Neuronal stem cell (in vitro differentiated cells): ENCODE data around the gene SLC22A16. TPM values are rescaled to one million over a fixed set of nuclear protein-coding genes. Genes with fewer than 3 reads are reported as not detected.

Experiments
- DNase-seq: peaks from one replicate; pipeline ENCODE4 v3.0.0-alpha.2; 2013; ENCODE audit warnings: low spot score
- H2AFZ ChIP-seq: one replicate; pipeline ENCODE4 v1.6.1; 2013; ENCODE audit warnings: mild to moderate bottlenecking, low read length, inconsistent platforms
- H2AK5ac ChIP-seq: 2 replicates; pipeline ENCODE4 v1.6.1; 2013; ENCODE audit warnings: low read depth, mild to moderate bottlenecking, inconsistent platforms, low read length, moderate library complexity, mixed read lengths
- H2BK120ac ChIP-seq: 2 replicates; pipeline ENCODE4 v1.6.1; 2013; ENCODE audit warnings: low read depth, mild to moderate bottlenecking, inconsistent platforms, low read length, moderate library complexity, mixed read lengths
- H2BK12ac ChIP-seq: one replicate; pipeline ENCODE4 v1.6.1; 2013; ENCODE audit warnings: low read length, inconsistent platforms
- H2BK15ac ChIP-seq: 2 replicates; pipeline ENCODE4 v1.6.1; 2013; ENCODE audit warnings: mild to moderate bottlenecking, low read length, inconsistent platforms, mixed read lengths
- H2BK5ac ChIP-seq: one replicate; pipeline ENCODE4 v1.6.1; 2013; ENCODE audit warnings: inconsistent platforms, mild to moderate bottlenecking, low read length, moderate library complexity
- H3K14ac ChIP-seq: one replicate; pipeline ENCODE4 v1.6.1; 2013; ENCODE audit warnings: low read length, inconsistent platforms
- H3K18ac ChIP-seq: 2 replicates; pipeline ENCODE4 v1.6.1; 2013; ENCODE audit warnings: low read length, inconsistent platforms
- H3K23ac ChIP-seq: 2 replicates; pipeline ENCODE4 v1.6.1; 2013; ENCODE audit warnings: low read depth, mild to moderate bottlenecking, mixed read lengths, low read length, inconsistent platforms; ENCODE audit not compliant: poor library complexity
- H3K27ac ChIP-seq: replicated peaks from 3 replicates; pipeline ENCODE4 v1.5.1; 2013; ENCODE audit warnings: low read length, inconsistent platforms
- H3K27me3 ChIP-seq, 3 experiments: 2 replicates each; pipeline ENCODE4 v1.6.1; 2013; ENCODE audit warnings: low read length in 3 of 3, mild to moderate bottlenecking in 2 of 3, inconsistent platforms in 1 of 3, low read depth in 1 of 3, mixed read lengths in 1 of 3, moderate library complexity in 1 of 3; ENCODE audit not compliant: control insufficient read depth in 3 of 3, insufficient read depth in 3 of 3
- H3K36me3 ChIP-seq, 2 donors: replicated peaks in 1 of 2; 2 replicates each; pipeline ENCODE4 v1.6.1; 2013; ENCODE audit warnings: low read length in 2 of 2; ENCODE audit not compliant: control insufficient read depth in 2 of 2, insufficient read depth in 2 of 2
- H3K4ac ChIP-seq: 2 replicates; pipeline ENCODE4 v1.6.1; 2013; ENCODE audit warnings: inconsistent platforms, mild to moderate bottlenecking, low read length, moderate library complexity
- H3K4me1 ChIP-seq, 2 donors: 1 replicate in 1 of 2; 2 replicates in 1 of 2; pipeline ENCODE4 v1.6.1; 2013; ENCODE audit warnings: low read length in 2 of 2, low read depth in 1 of 2; ENCODE audit not compliant: control insufficient read depth in 2 of 2, insufficient read depth in 1 of 2
- H3K4me2 ChIP-seq: one replicate; pipeline ENCODE4 v1.6.1; 2013; ENCODE audit warnings: mild to moderate bottlenecking, low read length, inconsistent platforms; ENCODE audit not compliant: insufficient read depth, poor library complexity, severe bottlenecking
- H3K4me3 ChIP-seq, 2 donors: 2 replicates each; pipeline ENCODE4 v1.5.1; 2013; ENCODE audit warnings: low read length in 2 of 2, mild to moderate bottlenecking in 2 of 2, inconsistent platforms in 1 of 2, moderate library complexity in 1 of 2
- H3K79me1 ChIP-seq: one replicate; pipeline ENCODE4 v1.6.1; 2013; ENCODE audit warnings: low read depth, mild to moderate bottlenecking, inconsistent platforms, low read length, moderate library complexity
- H3K9ac ChIP-seq: one replicate; pipeline ENCODE4 v1.6.1; 2013; ENCODE audit warnings: mild to moderate bottlenecking, low read depth, low read length, inconsistent platforms; ENCODE audit not compliant: poor library complexity
- H3K9me3 ChIP-seq, 2 donors: replicated peaks in 1 of 2; 2 replicates each; pipeline versions ENCODE3 to v1.6.1; 2013; ENCODE audit warnings: low read length in 2 of 2, mild to moderate bottlenecking in 2 of 2, inconsistent platforms in 1 of 2, low read depth in 1 of 2, mixed read lengths in 1 of 2, moderate library complexity in 1 of 2; ENCODE audit not compliant: control insufficient read depth in 2 of 2, insufficient read depth in 1 of 2
- H4K8ac ChIP-seq: one replicate; pipeline ENCODE4 v1.6.1; 2013; ENCODE audit warnings: low read depth, mild to moderate bottlenecking, inconsistent platforms, low read length, moderate library complexity
- H4K91ac ChIP-seq: one replicate; pipeline ENCODE4 v1.6.1; 2013; ENCODE audit warnings: low read length, low read depth, mild to moderate bottlenecking, inconsistent platforms; ENCODE audit not compliant: poor library complexity
- WGBS, 2 donors: extraction: QIAGEN DNeasy Blood & Tissue Kit; methylation state at CpG; one replicate each; pipeline ENCODE4 v1.1.7; 2013; ENCODE audit warnings: missing lambda C conversion rate in 2 of 2, mixed read lengths in 1 of 2; ENCODE audit not compliant: insufficient read length in 2 of 2, insufficient replicate concordance in 1 of 2; ENCODE audit errors: extremely low coverage in 2 of 2; 5-methylcytosine and 5-hydroxymethylcytosine counted together
- polyA plus RNA-seq, 2 experiments: library from polyadenylated mRNA; stranded (reverse); fragments of 200-250 nt; gene quantifications; one replicate each; pipeline ENCODE4 v1.2.3, GENCODE V29; 2013

Gene SLC22A16, protein sequence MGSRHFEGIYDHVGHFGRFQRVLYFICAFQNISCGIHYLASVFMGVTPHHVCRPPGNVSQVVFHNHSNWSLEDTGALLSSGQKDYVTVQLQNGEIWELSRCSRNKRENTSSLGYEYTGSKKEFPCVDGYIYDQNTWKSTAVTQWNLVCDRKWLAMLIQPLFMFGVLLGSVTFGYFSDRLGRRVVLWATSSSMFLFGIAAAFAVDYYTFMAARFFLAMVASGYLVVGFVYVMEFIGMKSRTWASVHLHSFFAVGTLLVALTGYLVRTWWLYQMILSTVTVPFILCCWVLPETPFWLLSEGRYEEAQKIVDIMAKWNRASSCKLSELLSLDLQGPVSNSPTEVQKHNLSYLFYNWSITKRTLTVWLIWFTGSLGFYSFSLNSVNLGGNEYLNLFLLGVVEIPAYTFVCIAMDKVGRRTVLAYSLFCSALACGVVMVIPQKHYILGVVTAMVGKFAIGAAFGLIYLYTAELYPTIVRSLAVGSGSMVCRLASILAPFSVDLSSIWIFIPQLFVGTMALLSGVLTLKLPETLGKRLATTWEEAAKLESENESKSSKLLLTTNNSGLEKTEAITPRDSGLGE
- polyA plus RNA-seq (2013, experiment 1 of 2) = not detected
- polyA plus RNA-seq (2013, experiment 2 of 2) = not detected

DNA sequence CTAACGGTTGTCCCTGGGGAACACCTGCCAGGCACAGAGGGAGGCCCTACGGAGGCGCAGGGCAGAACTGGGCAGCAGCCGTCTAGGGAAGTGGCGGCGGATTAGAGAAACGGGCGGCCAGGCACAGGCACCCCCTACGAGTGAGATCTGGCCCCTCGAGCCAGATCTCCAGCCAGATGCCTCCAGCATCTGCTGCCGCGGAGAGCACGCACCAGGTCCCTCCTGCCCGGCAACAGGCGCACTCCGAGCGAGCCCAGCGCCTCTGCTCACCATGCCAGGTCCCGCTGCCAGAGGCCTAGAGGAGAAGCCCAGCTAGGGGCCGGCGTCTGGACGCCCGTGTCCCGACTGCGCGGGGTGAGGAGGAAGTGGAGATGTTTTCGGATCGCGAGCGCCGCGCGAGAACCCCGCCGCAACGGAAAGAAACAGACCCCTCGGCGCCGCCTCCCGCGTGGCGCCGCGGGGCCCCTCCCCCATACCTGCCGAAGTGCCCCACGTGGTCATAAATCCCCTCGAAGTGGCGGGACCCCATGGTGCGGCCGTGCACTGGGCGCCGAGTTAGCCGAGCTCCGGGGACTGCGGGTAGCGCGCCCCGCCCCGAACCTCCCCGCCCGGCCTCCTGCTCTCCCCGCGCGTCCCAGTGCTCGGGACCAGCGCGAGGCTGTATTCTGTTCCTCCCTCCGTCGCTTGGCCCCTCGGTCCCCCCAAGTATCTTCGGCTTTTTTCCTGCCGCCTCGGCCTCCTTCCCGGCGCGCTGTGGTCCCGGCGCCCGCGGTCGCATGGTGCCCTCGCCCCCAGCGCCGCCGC, at the start of gene SLC22A16:
Gene SLC22A16, minus strand, starts transcription at position 568 of the 804 bp plus-strand sequence. Its CDS starts 39 bp downstream, at position 529.
- H3K79me1 ChIP-seq = no peaks in the 10 kb centered on the region
- no peak within 1 kb of the TSS for H2BK5ac ChIP-seq
- no peak within 1 kb of the TSS for H3K14ac ChIP-seq
- no peak within 1 kb of the TSS for H2BK15ac ChIP-seq
- no peaks in the 10 kb centered on the region for H3K36me3 ChIP-seq
- no peak for DNase-seq
- no peak within 1 kb of the TSS for H2BK12ac ChIP-seq
- no peaks in the 10 kb centered on the region for H3K4me1 ChIP-seq
- H3K27me3 ChIP-seq = no peaks in the 10 kb centered on the region
- H3K4me2 ChIP-seq = no peak within 1 kb of the TSS
- H3K9ac ChIP-seq = no peak within 1 kb of the TSS
- WGBS, 2 donors = no CpG with 5 or more reads among the region's 85 CpGs
- H3K4me3 ChIP-seq = no peak within 1 kb of the TSS
- H2AK5ac ChIP-seq = no peak within 1 kb of the TSS
- H2BK120ac ChIP-seq = no peak within 1 kb of the TSS
- no peak within 1 kb of the TSS for H2AFZ ChIP-seq
- H3K18ac ChIP-seq = no peak within 1 kb of the TSS
- no peak within 1 kb of the TSS for H4K8ac ChIP-seq
- no peak within 1 kb of the TSS for H3K4ac ChIP-seq
- H3K23ac ChIP-seq = no peak within 1 kb of the TSS
- no peak within 1 kb of the TSS for H4K91ac ChIP-seq
- no peak within 1 kb of the TSS for H3K27ac ChIP-seq
- no peaks in the 10 kb centered on the region for H3K9me3 ChIP-seq

DNA sequence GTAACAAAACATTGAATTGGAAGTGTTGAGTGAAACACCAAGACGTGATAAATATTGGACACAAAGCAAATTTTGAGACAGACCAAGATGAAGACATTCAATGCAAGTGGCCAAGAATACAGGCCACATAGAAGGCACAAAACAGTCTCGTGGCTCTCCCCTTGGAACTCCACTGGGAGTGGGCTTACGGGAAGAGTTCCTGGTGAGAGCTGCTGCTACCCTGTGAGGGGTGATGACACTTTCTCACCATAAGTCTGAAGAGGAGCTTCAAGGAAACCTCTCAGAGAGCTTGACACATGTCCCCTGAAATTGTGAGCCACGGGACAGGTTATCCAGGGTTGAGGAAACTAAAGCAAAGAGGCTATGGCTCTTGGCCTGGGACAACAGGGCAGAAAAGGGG, 48.6 kb upstream of the SLC22A16 start:
- peaks cover 6% of the 10 kb centered on the region in 2 donors for H3K4me1 ChIP-seq
- H3K14ac ChIP-seq = no peak overlapping the region
- H2AFZ ChIP-seq = no peak overlapping the region
- no peaks in the 10 kb centered on the region for H3K36me3 ChIP-seq
- H3K27me3 ChIP-seq = no peaks in the 10 kb centered on the region
- no peak overlapping the region for H3K23ac ChIP-seq
- H3K79me1 ChIP-seq = no peaks in the 10 kb centered on the region
- no peak overlapping the region for H3K27ac ChIP-seq
- H3K9ac ChIP-seq = no peak overlapping the region
- no peak overlapping the region for H3K4ac ChIP-seq
- H2BK5ac ChIP-seq = no peak overlapping the region
- DNase-seq = no peak
- H3K4me3 ChIP-seq = no peak overlapping the region
- H3K18ac ChIP-seq = no peak overlapping the region
- H2BK120ac ChIP-seq = no peak overlapping the region
- no peak overlapping the region for H3K4me2 ChIP-seq
- no CpG with 5 or more reads among the region's 4 CpGs for WGBS, 2 donors
- no peaks in the 10 kb centered on the region for H3K9me3 ChIP-seq
- H4K8ac ChIP-seq = no peak overlapping the region
- no peak overlapping the region for H2AK5ac ChIP-seq
- no peak overlapping the region for H2BK15ac ChIP-seq
- no peak overlapping the region for H2BK12ac ChIP-seq
- H4K91ac ChIP-seq = no peak overlapping the region

DNA sequence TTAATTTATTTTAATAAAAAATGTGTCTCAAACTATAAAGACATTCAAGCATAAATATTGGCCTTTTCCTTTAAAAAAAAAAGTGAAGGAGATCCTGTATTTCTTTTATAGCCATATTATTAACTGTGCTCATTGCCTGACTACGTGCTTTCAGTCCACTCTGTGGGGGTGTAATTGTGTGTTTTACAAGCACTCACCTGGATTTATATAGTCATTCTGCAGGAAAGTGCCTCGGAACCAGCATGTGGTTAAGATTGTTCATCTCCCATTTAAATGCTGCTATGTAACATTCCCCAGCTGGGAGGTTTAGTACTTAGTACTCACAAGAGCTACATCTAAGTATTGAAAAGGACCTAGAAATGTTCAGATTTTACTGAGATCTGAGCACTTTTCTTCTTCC, 47.9 kb upstream of the SLC22A16 start:
- Histone ChIP-seq H3K4ac (no peak overlapping the region), H3K4me1 (peaks cover 6% of the 10 kb centered on the region in 2 donors), H3K9me3 (no peaks in the 10 kb centered on the region), H2BK12ac (no peak overlapping the region), H3K9ac (no peak overlapping the region), H3K27ac (no peak overlapping the region), H3K27me3 (no peaks in the 10 kb centered on the region), H2AK5ac (no peak overlapping the region), H2AFZ (no peak overlapping the region), H2BK5ac (no peak overlapping the region), H3K18ac (no peak overlapping the region), H3K4me3 (no peak overlapping the region), H2BK120ac (no peak overlapping the region), H4K8ac (no peak overlapping the region), H3K23ac (no peak overlapping the region), H3K14ac (no peak overlapping the region), H3K79me1 (no peaks in the 10 kb centered on the region), H4K91ac (no peak overlapping the region), H3K4me2 (no peak overlapping the region), H2BK15ac (no peak overlapping the region), H3K36me3 (no peaks in the 10 kb centered on the region)
- DNase-seq = no peak
- WGBS, 2 donors = no CpG with 5 or more reads among the region's 2 CpGs
